ENCODE results near the gene ALOX15.
"Not testable (repeated sequence)": the region's sequence is repeated elsewhere in the genome, so short reads cannot be mapped to it uniquely, and the experiment has no call there.

ALOX15 gene

DNA sequence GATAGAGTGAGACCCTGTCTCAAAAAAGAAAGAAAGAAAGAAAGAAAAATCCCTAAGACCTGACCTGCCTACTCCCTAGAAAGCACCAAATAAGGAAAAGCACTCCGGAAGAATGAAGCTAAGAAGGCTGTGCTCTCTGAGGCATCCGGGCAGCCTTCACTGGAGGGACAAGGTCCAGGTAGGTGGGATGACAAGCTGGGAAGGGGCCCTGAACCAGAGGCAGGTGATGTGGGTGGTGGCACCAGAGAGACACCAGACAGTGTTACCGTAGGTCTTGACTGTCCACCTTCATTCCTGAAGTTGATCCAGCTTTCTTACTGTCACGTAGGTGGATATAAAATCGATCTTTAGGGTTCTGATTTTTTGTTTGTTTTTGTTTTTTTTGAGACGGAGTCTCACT is 30.8 kb downstream of the ALOX15 start:
- DNase-seq: no peak

DNA sequence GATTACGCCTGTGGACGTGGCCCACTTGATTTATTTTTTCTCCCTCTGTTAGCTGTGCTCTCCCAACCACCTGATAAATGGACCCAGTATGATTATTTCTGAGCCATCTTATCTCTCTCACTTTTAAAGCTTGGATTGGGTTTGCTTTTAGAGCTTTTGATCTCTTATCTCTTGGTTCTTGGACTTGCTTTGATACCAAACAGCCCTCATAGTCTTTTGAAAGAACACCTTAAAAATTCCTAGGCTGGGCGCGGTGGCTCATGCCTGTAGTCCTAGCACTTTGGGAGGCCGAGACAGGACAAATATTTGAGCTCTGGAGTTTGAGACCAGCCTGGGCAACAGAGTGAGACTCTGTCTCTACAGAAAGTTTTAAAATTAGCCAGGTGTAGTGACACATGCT is 31.3 kb downstream of the ALOX15 start:
- no peak for DNase-seq

DNA sequence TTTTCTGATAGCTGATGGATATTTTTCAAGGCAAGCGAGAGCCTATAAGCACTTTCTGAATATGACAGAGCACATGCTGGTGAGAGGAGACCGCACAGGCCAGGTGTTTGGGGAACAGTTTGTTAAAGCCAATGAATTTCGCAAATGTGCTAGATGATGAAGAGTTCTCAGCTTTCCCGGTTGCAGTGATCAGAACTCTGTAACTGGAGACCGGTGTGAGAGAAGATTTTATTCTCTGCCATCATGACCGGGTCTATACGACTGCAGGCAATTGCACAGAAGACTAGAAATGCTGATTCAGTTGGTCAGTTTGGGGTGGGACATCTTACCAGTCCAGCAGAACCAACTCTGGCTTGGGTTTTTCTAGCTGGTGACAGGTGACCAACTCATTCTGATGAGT is 31.7 kb downstream of the ALOX15 start:
- DNase-seq: no peak

DNA sequence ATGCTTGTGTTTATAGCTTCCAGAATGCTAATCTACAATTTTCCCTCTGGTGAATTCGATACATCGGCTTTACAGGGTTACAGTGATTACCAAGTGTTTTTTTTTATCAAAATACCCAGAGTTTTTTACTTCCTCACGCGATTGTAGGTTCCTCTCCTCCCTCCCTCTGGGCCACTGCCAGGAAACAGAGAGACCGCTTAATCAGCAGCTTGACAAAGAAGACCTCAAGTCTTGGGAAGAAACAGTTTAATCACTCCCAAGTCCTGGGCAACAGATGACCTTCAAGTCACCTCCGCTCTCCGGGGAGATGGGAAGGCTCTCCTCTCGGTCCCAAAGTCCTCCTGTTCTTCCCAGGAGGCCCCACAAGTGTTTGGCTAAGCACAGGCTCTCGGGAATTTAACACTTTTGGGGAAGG is 33.7 kb downstream of the ALOX15 start:
- peak; percentile 89 for DNase-seq

DNA sequence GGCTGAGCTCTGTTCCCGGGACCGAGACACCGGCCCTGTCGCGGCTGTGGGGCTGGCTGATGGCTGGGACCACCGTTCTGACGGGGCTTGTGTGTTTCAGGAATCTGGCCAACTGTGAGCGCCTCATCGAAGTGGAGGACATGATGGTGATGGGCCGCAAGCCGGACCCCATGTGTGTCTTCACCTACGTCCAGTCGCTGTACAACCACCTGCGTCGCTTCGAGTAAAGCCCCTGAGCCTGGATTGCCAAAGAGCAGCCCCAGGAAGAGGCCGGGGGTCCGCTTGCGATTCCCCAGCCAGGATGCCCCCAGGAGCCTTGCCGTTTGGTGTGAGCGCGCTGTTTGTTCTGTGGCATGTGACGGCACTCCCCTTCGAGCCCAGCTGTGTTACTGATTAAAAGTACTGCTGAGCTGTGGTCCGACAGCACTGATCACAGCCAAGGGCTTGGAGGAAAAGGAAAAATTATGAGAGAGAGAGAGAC is 34.2 kb downstream of the ALOX15 start:
- DNase-seq: no peak

DNA sequence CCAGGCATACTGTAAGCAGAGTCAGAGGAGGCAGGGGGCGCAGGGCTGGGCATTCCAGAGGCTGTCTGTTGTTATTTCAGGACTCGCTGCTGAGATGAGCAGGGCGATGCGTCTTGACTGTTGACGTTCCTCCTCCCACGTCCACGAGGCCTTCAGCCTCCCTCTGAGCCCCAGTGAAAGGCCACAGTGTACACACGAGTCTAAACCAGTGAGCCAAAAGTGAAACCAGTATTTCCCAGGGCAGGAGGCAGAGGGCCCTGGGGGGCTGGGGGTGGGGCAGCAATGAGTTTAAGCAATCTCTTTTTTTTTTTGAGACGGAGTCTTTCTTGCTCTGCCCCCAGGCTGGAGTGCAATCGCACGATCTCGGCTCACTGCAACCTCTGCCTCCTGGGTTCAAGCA is 35.7 kb downstream of the ALOX15 start:
- DNase-seq: no peak

DNA sequence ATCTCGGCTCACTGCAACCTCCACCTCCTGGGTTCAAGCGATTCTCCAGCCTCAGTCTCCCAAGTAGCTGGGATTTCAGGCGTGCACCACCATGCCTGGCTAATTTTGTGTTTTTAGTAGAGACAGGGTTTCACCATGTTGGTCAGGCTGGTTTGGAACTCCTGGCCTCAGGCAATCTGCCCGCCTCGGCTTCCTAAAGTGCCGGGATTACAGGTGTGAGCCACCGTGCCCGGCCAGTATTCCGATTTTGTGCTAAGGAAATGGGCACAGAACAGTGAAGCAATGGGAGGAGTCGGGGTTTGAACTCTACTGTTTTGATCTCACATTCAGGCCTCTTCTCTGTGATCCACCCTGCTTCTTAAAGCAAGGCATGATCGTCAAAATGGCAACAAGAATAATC is 36.7 kb downstream of the ALOX15 start:
- not testable (repeated sequence) for DNase-seq

DNA sequence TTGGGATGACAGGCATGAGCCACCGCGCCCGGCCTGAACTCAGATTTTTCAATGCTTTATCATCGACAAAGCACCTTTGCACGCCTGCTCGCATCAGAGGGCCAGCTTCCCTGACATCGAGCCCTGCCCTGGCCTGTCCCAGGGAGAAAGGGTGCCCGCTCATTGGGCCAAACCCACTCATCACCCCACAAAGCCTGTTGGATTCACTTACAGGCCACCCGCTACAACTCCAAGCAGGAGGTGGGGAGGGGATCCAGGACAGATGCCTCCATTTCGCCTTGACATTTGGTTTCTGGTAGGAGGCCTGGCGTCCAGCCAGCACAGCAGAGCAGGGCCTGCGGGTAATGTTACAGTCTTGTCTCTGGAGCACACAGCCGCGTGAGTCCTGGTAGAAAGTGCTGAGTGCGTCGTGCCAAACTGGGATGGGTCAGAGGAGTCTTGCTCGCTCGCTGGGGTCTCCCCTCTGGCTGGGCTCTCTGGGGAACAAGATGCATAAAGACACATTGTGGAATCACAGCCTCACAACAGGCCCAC is 37.3 kb downstream of the ALOX15 start:
- peak; percentile 82 for DNase-seq

DNA sequence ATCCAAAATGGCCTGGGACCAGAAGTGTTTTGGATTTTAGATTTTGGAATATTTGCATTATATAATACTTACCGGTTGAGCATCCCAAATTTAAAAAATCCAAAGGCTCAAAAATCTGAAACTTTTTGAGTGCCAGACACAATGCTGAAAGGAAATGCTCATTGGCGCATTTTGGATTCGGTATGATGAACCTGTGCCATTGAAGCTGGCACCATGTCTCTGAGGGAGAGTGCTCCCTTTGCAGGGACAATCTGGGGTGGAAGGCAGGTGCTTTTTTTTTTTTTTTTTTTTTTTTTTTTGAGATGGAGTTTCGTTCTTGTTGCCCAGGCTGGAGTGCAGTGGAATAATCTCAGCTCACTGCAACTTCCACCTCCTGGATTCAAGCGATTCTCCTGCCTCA is 39.4 kb downstream of the ALOX15 start:
- no peak for DNase-seq

DNA sequence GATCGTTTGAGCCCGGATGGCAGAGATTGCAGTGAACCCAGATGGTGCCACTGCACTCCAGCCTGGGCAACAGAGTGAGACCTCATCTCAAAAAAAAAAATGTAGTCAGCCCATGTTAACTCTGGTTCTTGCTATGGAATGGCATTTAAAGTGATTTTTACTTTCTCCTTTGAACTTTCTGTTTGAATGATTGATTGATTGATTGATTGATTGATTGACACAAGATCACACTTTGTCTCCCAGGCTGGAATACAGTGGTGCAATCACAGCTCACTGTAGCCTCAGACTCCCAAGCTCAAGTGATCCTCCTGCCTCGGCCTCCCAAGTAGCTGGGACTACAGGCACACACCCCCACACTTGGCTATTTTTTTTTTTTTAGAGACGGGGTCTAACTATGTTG is 40.2 kb downstream of the ALOX15 start:
- DNase-seq: no peak

DNA sequence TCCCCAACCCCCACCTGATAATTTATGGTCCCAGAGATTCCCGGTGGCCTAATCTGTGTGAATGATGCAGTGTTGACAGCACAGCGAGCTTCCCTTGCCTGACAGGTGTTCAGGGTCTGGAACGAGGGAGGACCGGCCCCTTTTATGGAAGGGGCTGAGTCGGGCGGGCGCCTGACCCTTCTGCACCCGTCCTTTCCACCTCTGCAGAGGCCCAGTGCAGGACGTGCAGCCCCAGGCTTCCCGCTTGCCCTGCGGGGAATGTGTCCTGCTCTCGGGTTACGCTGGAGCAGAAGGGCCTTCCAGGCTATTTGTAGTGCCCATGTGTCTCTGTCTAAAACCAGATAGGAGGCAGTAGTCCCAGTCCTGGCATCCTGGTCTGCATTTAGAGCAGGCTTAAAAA is 40.9 kb downstream of the ALOX15 start:
- DNase-seq: peak; percentile 57

DNA sequence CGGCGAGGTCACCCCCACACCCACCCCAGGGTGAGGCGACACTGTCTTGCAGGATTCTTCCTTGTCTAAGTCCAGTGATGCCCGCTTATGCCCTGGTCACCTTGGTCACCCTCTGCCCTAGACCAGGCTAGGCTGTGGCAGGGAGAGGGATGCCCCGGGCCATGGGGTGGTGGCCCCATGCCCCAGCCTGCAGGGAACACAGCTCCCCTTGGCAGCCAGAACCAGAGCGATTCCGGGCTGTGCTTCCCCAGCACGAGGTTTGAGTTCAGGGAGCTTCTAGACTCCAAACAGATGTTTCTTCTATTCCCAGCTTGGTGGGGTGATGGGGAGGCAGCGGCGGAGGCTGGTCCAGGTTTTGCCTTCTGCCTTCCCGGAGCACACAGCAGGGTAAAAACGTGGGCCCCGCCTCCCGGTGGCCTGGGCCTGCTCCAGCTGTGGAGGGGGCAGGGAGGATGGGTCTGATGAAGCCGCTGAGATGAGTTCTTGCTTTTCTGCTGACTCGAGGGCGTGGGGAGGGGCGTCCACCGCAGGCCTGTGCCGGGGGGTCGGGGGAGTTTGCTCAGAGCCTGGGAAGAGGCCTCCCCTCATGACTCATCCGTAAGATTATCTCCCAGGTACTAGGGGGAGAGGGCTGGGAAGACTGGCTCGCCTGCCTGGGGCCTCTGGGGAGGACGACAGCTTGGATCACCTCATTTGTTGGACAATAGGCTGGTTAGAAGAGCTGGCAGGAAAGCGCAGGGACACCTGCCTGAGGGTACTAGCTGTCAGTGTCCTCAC is 41.8 kb downstream of the ALOX15 start:
- DNase-seq: peak; percentile 81

DNA sequence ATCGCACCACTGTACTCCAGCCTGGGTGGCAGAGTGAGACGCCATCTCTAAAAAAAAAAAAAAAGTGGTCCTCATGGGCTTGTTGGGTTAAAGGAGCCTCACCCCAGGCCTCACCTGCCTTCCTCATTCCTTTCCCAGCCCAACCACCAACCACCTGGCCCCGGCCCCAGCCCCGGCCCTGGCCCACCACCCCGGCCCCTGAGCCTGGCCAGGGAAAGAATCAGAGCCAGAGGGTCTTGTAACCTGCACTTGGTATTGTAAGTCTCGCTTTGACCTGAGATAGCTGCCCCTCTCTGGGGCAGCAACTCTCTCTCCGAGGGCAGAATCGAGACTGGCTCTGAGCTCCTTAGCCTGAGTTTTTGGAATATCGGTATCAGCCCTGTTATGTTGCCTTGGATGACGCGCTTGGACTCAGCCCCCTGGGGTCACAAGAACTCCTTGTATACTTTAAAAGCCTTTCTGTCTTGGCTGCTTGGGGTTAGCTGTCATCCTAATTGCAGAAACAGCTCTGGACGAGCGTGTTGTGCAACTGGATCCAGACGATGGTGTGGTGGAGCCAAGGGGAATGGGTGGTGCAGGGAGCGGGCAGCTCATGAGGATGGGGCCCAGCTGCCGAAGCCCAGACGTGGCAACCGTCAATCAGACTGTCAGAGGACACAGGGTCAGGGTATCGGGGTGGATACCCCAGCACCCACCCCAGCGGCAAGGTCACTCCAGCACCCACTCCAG is 42.5 kb downstream of the ALOX15 start:
- peak; percentile 78 for DNase-seq

DNA sequence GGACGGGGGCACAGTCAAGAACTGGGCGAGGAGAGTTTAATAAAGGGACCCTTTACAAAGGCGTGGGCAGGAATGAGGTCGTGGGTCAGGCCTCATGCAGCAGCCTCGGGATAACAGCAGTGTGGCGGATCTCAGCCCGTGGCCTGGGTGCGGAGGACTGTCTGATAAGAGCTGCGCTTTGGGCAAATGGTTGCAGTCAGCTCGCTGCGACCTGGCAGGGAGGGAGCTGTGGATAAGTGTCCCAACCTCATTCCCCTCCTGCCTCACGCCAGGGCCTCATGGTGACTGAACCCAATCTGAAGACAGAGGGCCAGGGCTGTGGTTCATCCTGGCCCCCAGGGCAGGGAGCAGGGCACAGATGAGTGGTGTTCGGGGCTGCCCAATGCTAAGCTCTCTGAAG is 43.5 kb downstream of the ALOX15 start:
- DNase-seq: no peak

DNA sequence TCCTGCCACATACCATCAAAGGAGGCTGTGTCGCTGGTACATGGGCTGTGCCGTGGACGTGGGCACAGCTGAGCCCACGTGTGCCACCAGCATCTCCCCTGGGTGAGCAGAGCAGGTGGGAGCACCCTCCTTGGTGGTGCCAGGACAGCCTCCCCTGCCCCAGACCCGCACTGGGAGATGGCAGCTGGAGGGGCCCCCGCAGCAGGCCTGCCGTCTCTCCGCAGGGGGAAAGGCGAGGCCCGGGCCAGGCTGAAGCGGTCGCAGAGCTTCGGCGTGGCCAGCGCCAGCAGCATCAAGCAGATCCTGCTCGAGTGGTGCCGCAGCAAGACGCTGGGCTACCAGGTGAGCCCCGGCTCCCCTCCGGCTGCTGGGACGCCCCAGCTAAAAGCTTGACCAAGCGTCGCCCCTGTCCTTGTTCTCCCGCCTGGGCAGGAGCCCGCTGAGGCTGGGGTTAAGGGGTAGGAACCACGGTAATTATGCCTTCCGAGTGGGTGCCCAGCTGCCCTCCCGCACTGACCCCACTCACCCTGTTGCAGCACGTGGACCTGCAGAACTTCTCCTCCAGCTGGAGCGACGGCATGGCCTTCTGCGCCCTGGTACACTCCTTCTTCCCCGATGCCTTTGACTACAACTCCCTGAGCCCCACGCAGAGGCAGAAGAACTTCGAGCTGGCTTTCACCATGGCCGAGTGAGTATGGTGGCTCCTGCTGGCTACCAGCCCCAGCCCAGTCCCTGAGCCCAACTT is 44.7 kb downstream of the ALOX15 start:
- DNase-seq: no peak

DNA sequence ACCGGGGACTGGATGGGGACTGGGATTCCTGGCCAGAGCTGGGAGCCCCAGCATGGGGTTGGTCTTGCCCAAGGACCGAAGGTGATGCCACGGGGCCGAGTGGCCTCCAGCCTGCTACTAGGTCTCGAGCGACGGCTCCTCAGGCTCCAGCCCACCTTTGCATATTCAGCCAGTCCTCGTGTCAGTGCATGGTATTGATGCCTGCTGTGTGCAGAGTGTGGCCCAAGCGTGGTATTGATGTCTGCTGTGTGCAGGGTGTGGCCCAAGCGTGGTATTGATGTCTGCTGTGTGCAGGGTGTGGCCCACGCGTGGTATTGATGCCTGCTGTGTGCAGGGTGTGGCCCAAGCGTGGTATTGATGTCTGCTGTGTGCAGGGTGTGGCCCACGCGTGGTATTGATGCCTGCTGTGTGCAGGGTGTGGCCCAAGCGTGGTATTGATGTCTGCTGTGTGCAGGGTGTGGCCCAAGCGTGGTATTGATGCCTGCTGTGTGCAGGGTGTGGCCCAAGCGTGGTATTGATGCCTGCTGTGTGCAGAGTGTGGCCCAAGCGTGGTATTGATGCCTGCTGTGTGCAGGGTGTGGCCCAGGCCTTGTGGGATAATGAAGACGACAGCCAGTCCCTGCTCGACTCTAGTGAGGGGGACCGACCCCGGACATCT is 45.7 kb downstream of the ALOX15 start:
- DNase-seq: not testable (repeated sequence)

DNA sequence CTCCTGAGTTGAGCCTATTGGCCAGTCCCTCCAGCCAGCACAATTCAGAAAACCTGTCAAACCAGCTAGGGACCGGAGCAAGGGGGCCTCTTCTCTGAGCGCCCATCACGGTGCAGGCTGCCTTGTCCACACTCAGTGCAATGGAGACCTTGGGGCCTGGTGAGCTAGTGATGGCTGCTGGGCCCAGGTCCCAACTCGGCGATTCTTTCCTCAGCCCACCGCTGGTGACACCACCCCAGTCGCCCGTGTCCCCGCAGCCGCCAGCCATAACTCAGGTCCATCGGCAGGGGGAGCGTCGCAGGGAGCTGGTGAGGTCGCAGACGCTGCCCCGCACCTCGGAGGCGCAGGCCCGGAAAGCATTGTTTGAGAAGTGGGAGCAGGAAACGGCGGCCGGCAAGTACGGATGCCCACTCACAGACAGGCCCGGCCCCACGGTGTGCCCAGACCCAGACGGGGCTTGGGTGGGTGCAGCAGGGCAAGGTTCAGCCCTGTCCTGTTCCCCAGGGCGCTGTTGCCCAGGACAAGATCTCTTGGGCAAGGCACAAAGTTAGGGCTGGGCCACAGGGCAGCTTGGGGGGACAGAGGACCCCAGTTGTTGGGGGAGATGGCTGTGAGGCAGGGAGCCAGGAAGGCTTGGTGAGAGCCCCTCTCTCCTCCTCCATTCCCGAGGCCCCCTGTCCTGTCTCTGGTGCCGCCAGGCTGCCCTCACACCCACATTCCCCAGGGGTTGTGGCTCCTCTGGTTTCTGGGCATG is 46.4 kb downstream of the ALOX15 start:
- DNase-seq: peak; percentile 75

DNA sequence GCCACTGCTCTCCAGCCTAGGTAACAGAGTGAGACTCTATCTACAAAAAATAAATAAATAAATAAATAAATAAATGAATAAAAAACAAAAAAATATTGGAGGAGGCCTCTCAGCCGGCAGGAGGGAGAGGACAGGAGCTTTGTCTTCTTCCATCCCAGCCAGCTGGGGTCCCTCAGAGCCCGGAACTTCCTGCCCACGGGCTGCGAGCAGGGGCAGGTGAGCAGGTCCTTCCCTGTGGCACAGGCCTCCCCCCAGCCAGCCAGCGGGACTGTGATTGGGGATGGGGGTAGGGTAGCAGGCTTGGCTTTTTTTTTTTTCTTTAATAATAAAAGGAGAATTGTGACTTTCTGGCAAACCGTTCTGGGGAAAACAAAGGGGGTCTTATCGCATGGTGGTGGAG is 47.1 kb downstream of the ALOX15 start:
- no peak for DNase-seq

DNA sequence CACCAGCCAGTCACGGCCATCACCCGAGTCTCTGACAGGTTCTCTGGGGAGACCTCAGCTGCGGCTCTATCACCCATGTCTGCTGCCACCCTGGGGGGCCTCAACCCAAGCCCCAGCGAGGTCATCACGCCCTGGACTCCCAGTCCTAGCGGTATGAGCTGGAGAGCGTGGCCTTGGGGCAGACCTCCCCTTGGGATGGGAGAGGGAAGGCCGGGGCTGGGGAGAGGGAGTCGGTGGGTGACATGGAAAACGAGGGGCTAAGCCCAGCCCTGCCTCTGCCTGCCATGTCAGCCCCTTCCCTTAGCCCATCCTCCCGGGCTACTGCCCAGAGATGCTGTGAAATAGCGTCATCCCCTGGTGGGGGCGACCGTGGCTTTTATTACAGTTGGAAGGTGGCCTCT is 48.5 kb downstream of the ALOX15 start:
- DNase-seq: no peak

DNA sequence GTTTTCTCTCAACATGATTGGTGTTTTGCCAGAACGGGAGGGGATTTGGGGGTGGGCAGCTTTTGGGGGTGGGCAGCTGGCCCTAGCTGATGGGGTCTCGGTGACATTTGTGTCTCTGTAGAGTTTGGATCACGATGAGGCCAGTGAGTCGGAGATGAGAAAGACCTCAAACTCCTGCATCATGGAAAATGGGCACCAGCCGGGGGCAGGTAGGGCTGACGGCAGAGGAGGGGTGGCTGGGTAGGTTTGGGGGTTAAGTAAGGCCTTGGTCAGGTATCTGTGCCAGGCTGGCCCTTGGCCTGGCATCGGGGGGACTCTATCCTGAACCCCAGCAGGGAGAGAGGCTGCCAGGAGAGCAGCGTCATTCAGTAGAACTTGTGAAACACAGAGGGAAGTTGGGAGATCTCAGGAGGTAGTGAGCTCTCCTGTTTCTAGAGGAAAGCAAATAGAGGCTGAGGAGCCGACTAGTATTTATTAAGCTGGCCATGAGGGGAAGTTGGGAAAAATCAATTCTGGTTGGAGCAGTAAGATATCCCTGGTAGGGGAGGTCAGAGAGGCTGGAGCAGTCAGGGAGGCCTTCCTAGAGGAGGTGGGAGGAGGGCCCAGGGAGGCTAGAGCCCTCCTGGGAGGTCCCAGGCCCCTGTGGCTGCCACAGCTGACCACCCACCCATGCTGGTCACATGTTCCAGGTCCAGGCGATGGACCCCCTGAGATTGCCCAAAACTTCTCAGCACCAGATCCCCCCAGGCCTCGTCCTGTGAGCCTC is 49.1 kb downstream of the ALOX15 start:
- DNase-seq: no peak

DNA sequence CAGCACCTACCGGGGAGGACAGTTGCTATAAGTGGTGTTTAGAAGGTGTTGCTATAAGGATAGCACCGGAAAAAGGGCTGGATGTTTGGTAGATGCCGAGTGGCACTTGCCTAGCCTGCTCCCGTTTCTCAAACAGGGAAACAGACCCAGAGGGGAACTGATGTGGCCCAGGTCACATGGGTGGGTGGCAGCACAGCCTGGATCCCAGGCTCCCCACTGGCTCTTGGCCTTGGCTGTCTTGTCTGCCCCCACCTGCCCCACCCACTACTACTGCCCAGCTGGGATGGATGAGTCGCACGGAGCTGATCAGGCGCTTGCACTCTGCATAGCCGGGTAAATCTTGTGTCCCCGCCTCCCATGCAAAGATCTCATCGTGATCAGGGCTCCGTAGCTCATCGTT is 49.9 kb downstream of the ALOX15 start:
- no peak for DNase-seq
